HepG2 (cell line): Measurements from ENCODE around the gene DGKG. TPM values are rescaled to one million over a fixed set of nuclear protein-coding genes. Genes with fewer than 3 reads are reported as not detected.

Source experiments
- BRF2 ChIP-seq: sonication (generic); formaldehyde crosslinking; IDR thresholded peaks from 2 replicates; pipeline ENCODE4 v1.8.1; 2022; ENCODE audit warnings: mild to moderate bottlenecking, missing genetic modification reagents
- IKZF4 ChIP-seq: sonication (generic); formaldehyde crosslinking; IDR thresholded peaks from 2 replicates; pipeline ENCODE4 v1.5.1; 2020; ENCODE audit warnings: borderline replicate concordance, mild to moderate bottlenecking, low read depth, missing genetic modification reagents; ENCODE audit errors: not compliant biosample characterization
- KDM4B ChIP-seq: sonication (generic); formaldehyde crosslinking; IDR thresholded peaks from 2 replicates; pipeline ENCODE4 v1.4.0; 2020; ENCODE audit warnings: missing genetic modification reagents
- NFYC ChIP-seq: IDR thresholded peaks from 2 replicates; pipeline ENCODE4 v1.6.1; 2016; ENCODE audit warnings: missing genetic modification reagents, missing compliant biosample characterization
- PREB ChIP-seq: sonication (generic); formaldehyde crosslinking; IDR thresholded peaks from 2 replicates; pipeline ENCODE4 v1.4.0; 2020; ENCODE audit warnings: missing genetic modification reagents
- SMC3 ChIP-seq: IDR thresholded peaks from 2 replicates; pipeline ENCODE4 v1.6.1; 2011; ENCODE audit warnings: low read length, improper control_type of control experiment
- SP1 ChIP-seq, 2 experiments: fragments of 450-650 bp in 1 of 2; sonication (generic) in 1 of 2; formaldehyde crosslinking in 1 of 2; IDR thresholded peaks; 2 replicates each; pipeline versions ENCODE4 v1.4.0 to v1.6.1; 2016 to 2020; ENCODE audit warnings: missing genetic modification reagents in 1 of 2
- STAT5B ChIP-seq: sonication (generic); formaldehyde crosslinking; IDR thresholded peaks from 2 replicates; pipeline ENCODE4 v1.4.0; 2020; ENCODE audit warnings: missing genetic modification reagents
- TCF7 ChIP-seq: sonication (generic); IDR thresholded peaks from 2 replicates; pipeline ENCODE4 v1.6.1; 2016; ENCODE audit warnings: antibody characterized with exemption, low read depth
- ZNF407 ChIP-seq: sonication (generic); formaldehyde crosslinking; IDR thresholded peaks from one replicate; pipeline ENCODE4 v1.5.1; 2020; ENCODE audit warnings: mild to moderate bottlenecking, missing genetic modification reagents; ENCODE audit errors: not compliant biosample characterization
- ZNF646 ChIP-seq: sonication (generic); formaldehyde crosslinking; IDR thresholded peaks from 2 replicates; pipeline ENCODE4 v1.9.0; 2021; ENCODE audit warnings: mild to moderate bottlenecking, missing genetic modification reagents
- polyA plus RNA-seq, 8 experiments: library from polyadenylated mRNA; depleted of rRNA in 3 of 8; stranded (reverse) in 7 of 8; unstranded in 1 of 8; fragments of >200 nt; fragmentation: Illumina TruSeq in 4 of 8; extraction: Trizol in 4 of 8; gene quantifications; 2 replicates each; pipeline versions ENCODE4 v1.2.1 to v1.2.3, GENCODE V29; 2011 to 2016; ENCODE audit warnings: low read depth in 4 of 8, missing spikeins in 1 of 8, mixed read lengths in 1 of 8; ENCODE audit not compliant: insufficient read depth in 1 of 8
- total RNA-seq, 5 experiments: library from RNA; depleted of rRNA; stranded (reverse); fragments of >200 nt; fragmentation: Illumina TruSeq; extraction: Trizol; gene quantifications; 2 replicates each; pipeline ENCODE4 v1.2.3, GENCODE V29; 2016; ENCODE audit warnings: low read depth in 1 of 5

The DGKG gene
- total and polyA plus RNA-seq, 2 of the 13 experiments (the other 11 are each of a cell fraction or from before 2014, with no cell fraction given), result 3.8 to 6.2 TPM

- TF ChIP-seq ZNF646 (CRISPR knock-in tag) (no peak), ZNF407 (CRISPR knock-in tag) (no peak), SP1 (IDR thresholded peaks at IDR 0.05) (no peak), SP1 (CRISPR knock-in tag; IDR thresholded peaks at IDR 0.05) (no peak), TCF7 (no peak), BRF2 (no peak), SMC3 (no peak), KDM4B (CRISPR knock-in tag) (no peak), NFYC (CRISPR knock-in tag) (no peak), STAT5B (CRISPR knock-in tag) (no peak), PREB (CRISPR knock-in tag) (no peak), IKZF4 (CRISPR knock-in tag) (no peak)
These were observed 253.7 kb downstream of the DGKG start (continued) for GRCh38 chr3:186108106-186108940.
